Keratinocyte (primary cell): Measurements from ENCODE around the gene RBMS3. TPM values are rescaled to one million over a fixed set of nuclear protein-coding genes. Genes with fewer than 3 reads are reported as not detected.

Experiments used
- DNase-seq: peaks from one replicate; pipeline ENCODE4 v3.0.0-alpha.2; 2011; ENCODE audit warnings: low read depth, missing footprints, low spot score
- FAIRE-seq: peaks from 2 replicates; lab custom pipeline; 2011; peaks lifted over from hg19 to GRCh38; lab: Jason Lieb, UNC
- H2AFZ ChIP-seq: 2 replicates; pipeline ENCODE4 v1.6.0; 2012; ENCODE audit warnings: low read length, control low read depth, inconsistent platforms; ENCODE audit not compliant: control insufficient read depth
- H3K27ac ChIP-seq: 2 replicates; pipeline ENCODE4 v1.5.1; 2011; ENCODE audit warnings: low read length; ENCODE audit not compliant: control insufficient read depth, insufficient read depth
- H3K27me3 ChIP-seq: 3 replicates; pipeline ENCODE4 v1.6.0; 2011; ENCODE audit warnings: low read length; ENCODE audit not compliant: control insufficient read depth, insufficient read depth; ENCODE audit errors: extremely low read depth
- H3K36me3 ChIP-seq, 2 experiments: 2 replicates in 1 of 2; 3 replicates in 1 of 2; pipeline ENCODE4 v1.5.1; 2011; ENCODE audit warnings: low read length in 2 of 2, mild to moderate bottlenecking in 1 of 2; ENCODE audit not compliant: control insufficient read depth in 2 of 2, insufficient read depth in 2 of 2; ENCODE audit errors: extremely low read depth in 1 of 2
- H3K4me1 ChIP-seq: 3 replicates; pipeline ENCODE4 v1.5.1; 2011; ENCODE audit warnings: low read length; ENCODE audit not compliant: control insufficient read depth, insufficient read depth; ENCODE audit errors: extremely low read depth
- H3K4me2 ChIP-seq: 3 replicates; pipeline ENCODE4 v1.6.0; 2011; ENCODE audit warnings: low read depth, low read length; ENCODE audit not compliant: control insufficient read depth, insufficient read depth; ENCODE audit errors: extremely low read depth
- H3K4me3 ChIP-seq, 3 experiments: fragments of 200-600 bp in 1 of 3; sonication (generic) in 1 of 3; 2 replicates in 2 of 3; 3 replicates in 1 of 3; pipeline ENCODE4 v1.5.1; 2011 to 2016; ENCODE audit warnings: low read length in 3 of 3, mild to moderate bottlenecking in 3 of 3, control low read depth in 2 of 3, inconsistent platforms in 1 of 3, low read depth in 1 of 3, mixed read lengths in 1 of 3, mixed run types in 1 of 3, moderate library complexity in 1 of 3; ENCODE audit not compliant: control insufficient read depth in 2 of 3, insufficient read depth in 2 of 3; ENCODE audit errors: extremely low read depth in 1 of 3
- H3K79me2 ChIP-seq: 2 replicates; pipeline ENCODE4 v1.6.0; 2012; ENCODE audit warnings: low read length; ENCODE audit not compliant: control insufficient read depth, insufficient read depth
- H3K9ac ChIP-seq: 3 replicates; pipeline ENCODE4 v1.6.0; 2011; ENCODE audit warnings: low read length; ENCODE audit not compliant: control insufficient read depth, insufficient read depth; ENCODE audit errors: extremely low read depth
- H3K9me1 ChIP-seq: 3 replicates; pipeline ENCODE4 v1.6.0; 2011; ENCODE audit warnings: low read length; ENCODE audit not compliant: control insufficient read depth, insufficient read depth; ENCODE audit errors: extremely low read depth
- H3K9me3 ChIP-seq: 2 replicates; pipeline ENCODE4 v1.5.1; 2012; ENCODE audit warnings: low read depth, low read length; ENCODE audit not compliant: control insufficient read depth
- H4K20me1 ChIP-seq: 3 replicates; pipeline ENCODE4 v1.6.0; 2011; ENCODE audit warnings: low read length; ENCODE audit not compliant: control insufficient read depth, insufficient read depth; ENCODE audit errors: extremely low read depth
- EZH2 ChIP-seq: IDR thresholded peaks from one replicate; pipeline ENCODE4 v1.6.1; 2012; ENCODE audit warnings: inconsistent platforms, mild to moderate bottlenecking, low read length, moderate library complexity
- dilution Hi-C: fragments of 300-500 bp; cut with MboI; formaldehyde crosslinking; loops from one replicate; pipeline ENCODE4 v1.7.0; 2020; ENCODE audit warnings: low sequenced_read_pairs; ENCODE audit not compliant: extremely low pct_ligation_motif_present
- polyA plus RNA-seq, 5 experiments: library from polyadenylated mRNA; depleted of rRNA in 3 of 5; stranded (reverse) in 3 of 5; stranded (forward) in 1 of 5; unstranded in 1 of 5; fragments of >200 nt; gene quantifications; 1 replicate in 1 of 5; 2 replicates in 3 of 5; 3 replicates in 1 of 5; pipeline versions ENCODE4 v1.2.1 to v1.2.3, GENCODE V29; 2011 to 2012; ENCODE audit warnings: missing spikeins in 2 of 5, low read depth in 1 of 5, low replicate concordance in 1 of 5
- TF ChIP-seq, protein P1 (sequence below), 3 experiments: IDR thresholded peaks in 1 of 3; conservative IDR thresholded peaks in 1 of 3; optimal IDR thresholded peaks in 1 of 3; 2 replicates in 2 of 3; 3 replicates in 1 of 3; pipeline versions ENCODE3 to v1.5.1; 2011; ENCODE audit warnings: low read length in 3 of 3, mild to moderate bottlenecking in 3 of 3, moderate library complexity in 2 of 3, control low read depth in 1 of 3, inconsistent platforms in 1 of 3; ENCODE audit not compliant: insufficient read depth in 2 of 3; ENCODE audit errors: extremely low read depth in 1 of 3

RBMS3 gene
- polyA plus RNA-seq, 1 donor (not counting 4 experiments of a cell fraction or from before 2014, with no cell fraction given): 2.3 TPM

DNA sequence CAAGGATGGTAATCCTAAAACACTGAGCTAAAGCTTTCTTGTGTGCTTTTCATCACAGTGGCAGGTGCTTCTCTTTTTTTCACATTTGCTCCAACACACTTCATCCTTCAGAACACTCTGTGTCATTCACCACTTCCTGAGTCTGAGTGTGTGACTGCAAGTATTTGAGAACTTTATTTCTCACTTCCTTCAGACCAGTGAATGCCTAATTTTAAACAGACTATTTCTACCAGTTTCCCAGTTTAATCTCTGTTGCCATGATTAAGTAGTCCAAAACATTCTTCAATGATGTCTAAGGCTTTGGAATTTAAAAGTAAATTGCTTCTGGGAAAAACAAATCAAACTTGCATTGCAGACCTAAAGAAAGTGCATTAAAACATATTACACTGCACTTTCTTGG is 541.2 kb downstream of the RBMS3 start:
- Histone ChIP-seq H3K9me1 (no peaks in the 10 kb centered on the region), H3K36me3 (no peaks in the 10 kb centered on the region), H3K9me3 (no peaks in the 10 kb centered on the region), H3K27ac (no peak overlapping the region), H3K9ac (no peak overlapping the region), H3K4me2 (no peak overlapping the region), H3K27me3 (no peaks in the 10 kb centered on the region), H3K79me2 (no peaks in the 10 kb centered on the region), H2AFZ (no peak overlapping the region), H4K20me1 (no peaks in the 10 kb centered on the region), H3K4me1 (no peaks in the 10 kb centered on the region), H3K4me3 (no peak overlapping the region)
- TF ChIP-seq, protein P1, sequence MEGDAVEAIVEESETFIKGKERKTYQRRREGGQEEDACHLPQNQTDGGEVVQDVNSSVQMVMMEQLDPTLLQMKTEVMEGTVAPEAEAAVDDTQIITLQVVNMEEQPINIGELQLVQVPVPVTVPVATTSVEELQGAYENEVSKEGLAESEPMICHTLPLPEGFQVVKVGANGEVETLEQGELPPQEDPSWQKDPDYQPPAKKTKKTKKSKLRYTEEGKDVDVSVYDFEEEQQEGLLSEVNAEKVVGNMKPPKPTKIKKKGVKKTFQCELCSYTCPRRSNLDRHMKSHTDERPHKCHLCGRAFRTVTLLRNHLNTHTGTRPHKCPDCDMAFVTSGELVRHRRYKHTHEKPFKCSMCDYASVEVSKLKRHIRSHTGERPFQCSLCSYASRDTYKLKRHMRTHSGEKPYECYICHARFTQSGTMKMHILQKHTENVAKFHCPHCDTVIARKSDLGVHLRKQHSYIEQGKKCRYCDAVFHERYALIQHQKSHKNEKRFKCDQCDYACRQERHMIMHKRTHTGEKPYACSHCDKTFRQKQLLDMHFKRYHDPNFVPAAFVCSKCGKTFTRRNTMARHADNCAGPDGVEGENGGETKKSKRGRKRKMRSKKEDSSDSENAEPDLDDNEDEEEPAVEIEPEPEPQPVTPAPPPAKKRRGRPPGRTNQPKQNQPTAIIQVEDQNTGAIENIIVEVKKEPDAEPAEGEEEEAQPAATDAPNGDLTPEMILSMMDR (optimal IDR thresholded peaks at IDR 0.05 in 1 of 3, IDR thresholded peaks at IDR 0.05 in 1 of 3, conservative IDR thresholded peaks at IDR 0.05 in 1 of 3; ENCODE audit: extremely low read depth in 1 of 3, insufficient read depth in 2 of 3, low read length in 3 of 3): no peak
- no peak for TF ChIP-seq EZH2
- dilution Hi-C loops: no loop called here
- DNase-seq (no peak), FAIRE-seq (no peak)

DNA sequence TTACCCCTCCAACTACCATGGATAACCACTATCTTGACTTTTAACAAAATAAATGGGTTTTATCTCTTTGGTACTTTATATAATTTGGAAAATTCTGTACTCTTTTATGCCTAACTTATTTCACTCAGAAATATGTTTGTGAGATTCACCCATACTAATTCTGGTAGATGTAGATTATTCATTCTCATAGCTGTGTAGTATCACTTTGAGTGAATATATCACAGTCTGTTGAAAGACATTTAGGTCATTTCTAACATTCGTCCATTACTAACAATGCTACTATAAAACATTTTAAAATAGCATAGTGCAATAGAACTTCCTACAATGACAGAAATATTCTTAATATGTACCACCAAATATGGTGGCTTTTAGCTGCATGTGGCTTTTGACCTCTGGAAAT is 542.4 kb downstream of the RBMS3 start:
- Histone ChIP-seq H3K36me3 (no peaks in the 10 kb centered on the region), H3K4me1 (no peaks in the 10 kb centered on the region), H3K4me2 (no peak overlapping the region), H3K9me1 (no peaks in the 10 kb centered on the region), H3K9ac (no peak overlapping the region), H4K20me1 (no peaks in the 10 kb centered on the region), H3K27me3 (no peaks in the 10 kb centered on the region), H2AFZ (no peak overlapping the region), H3K79me2 (no peaks in the 10 kb centered on the region), H3K4me3 (no peak overlapping the region), H3K9me3 (no peaks in the 10 kb centered on the region), H3K27ac (no peak overlapping the region)
- no peak for FAIRE-seq
- dilution Hi-C loops: no loop called here
- DNase-seq: no peak
- TF ChIP-seq, protein P1 (optimal IDR thresholded peaks at IDR 0.05 in 1 of 3, IDR thresholded peaks at IDR 0.05 in 1 of 3, conservative IDR thresholded peaks at IDR 0.05 in 1 of 3; ENCODE audit: extremely low read depth in 1 of 3, insufficient read depth in 2 of 3, low read length in 3 of 3): no peak
- TF ChIP-seq EZH2: no peak
